OCI-LY1 (cell line): ENCODE data around the gene CPA5.

Experiments used
- H2AFZ ChIP-seq: fragments of 200-600 bp; sonication (generic), shearing (Covaris generic); 2 replicates; pipeline ENCODE4 v1.6.0; 2014; ENCODE audit warnings: antibody characterized with exemption, mild to moderate bottlenecking, low read length
- H3F3A ChIP-seq: fragments of 200-600 bp; sonication (generic), shearing (Covaris generic); 2 replicates; pipeline ENCODE4 v1.6.0; 2014; ENCODE audit warnings: mild to moderate bottlenecking, antibody characterized with exemption, low read length, moderate library complexity; ENCODE audit not compliant: insufficient read depth
- H3K27ac ChIP-seq: fragments of 200-600 bp; sonication (generic); 2 replicates; pipeline ENCODE4 v1.5.1; 2014; ENCODE audit warnings: low read length, mixed run types, mild to moderate bottlenecking, low read depth; ENCODE audit not compliant: poor library complexity, severe bottlenecking
- H3K27me3 ChIP-seq: fragments of 200-600 bp; sonication (generic); 2 replicates; pipeline ENCODE4 v1.6.0; 2014; ENCODE audit warnings: antibody characterized with exemption, mild to moderate bottlenecking, low read length, moderate library complexity; ENCODE audit not compliant: insufficient read depth
- H3K36me3 ChIP-seq: fragments of 200-600 bp; sonication (generic); 2 replicates; pipeline ENCODE4 v1.6.1; 2014; ENCODE audit warnings: mild to moderate bottlenecking, antibody characterized with exemption, low read length, moderate library complexity, mixed read lengths; ENCODE audit not compliant: insufficient read depth
- H3K4me1 ChIP-seq: fragments of 200-600 bp; sonication (generic); 2 replicates; pipeline ENCODE4 v1.5.1; 2014; ENCODE audit warnings: mild to moderate bottlenecking, low read length, moderate library complexity; ENCODE audit not compliant: insufficient read depth, severe bottlenecking
- H3K4me2 ChIP-seq: fragments of 200-600 bp; sonication (generic), shearing (Covaris generic); 2 replicates; pipeline ENCODE4 v1.6.1; 2014; ENCODE audit warnings: low read length
- H3K4me3 ChIP-seq: fragments of 200-600 bp; sonication (generic); 2 replicates; pipeline ENCODE4 v1.5.1; 2014; ENCODE audit warnings: low read length, low read depth, mild to moderate bottlenecking, mixed read lengths; ENCODE audit not compliant: poor library complexity, severe bottlenecking
- H3K79me2 ChIP-seq: fragments of 200-600 bp; shearing (Covaris generic); 2 replicates; pipeline ENCODE4 v1.6.1; 2016; ENCODE audit warnings: mixed run types, low read length, mixed read lengths; ENCODE audit not compliant: insufficient read depth
- H3K9ac ChIP-seq: fragments of 200-600 bp; sonication (generic), shearing (Covaris generic); 2 replicates; pipeline ENCODE4 v1.6.1; 2014; ENCODE audit warnings: mild to moderate bottlenecking, low read length, mixed read lengths
- H3K9me2 ChIP-seq: fragments of 200-600 bp; sonication (generic), shearing (Covaris generic); 2 replicates; pipeline ENCODE4 v1.6.1; 2014; ENCODE audit warnings: low read depth, mild to moderate bottlenecking, low read length, mixed read lengths
- H3K9me3 ChIP-seq: fragments of 200-600 bp; shearing (Covaris generic); 2 replicates; pipeline ENCODE4 v1.6.1; 2014; ENCODE audit warnings: low read length, mixed read lengths
- H4K20me1 ChIP-seq: fragments of 200-600 bp; sonication (generic), shearing (Covaris generic); 2 replicates; pipeline ENCODE4 v1.6.0; 2016; ENCODE audit warnings: mild to moderate bottlenecking, low read length; ENCODE audit not compliant: insufficient read depth
- CTCF ChIP-seq: fragments of 200-600 bp; sonication (generic), shearing (Covaris generic); IDR thresholded peaks from 2 replicates; pipeline ENCODE4 v1.5.1; 2017; ENCODE audit warnings: mild to moderate bottlenecking, antibody characterized with exemption, low read length, moderate library complexity, mixed read lengths
- EZH2 ChIP-seq: fragments of 200-600 bp; sonication (generic), shearing (Covaris generic); IDR thresholded peaks from 2 replicates; pipeline ENCODE4 v1.8.0; 2017; ENCODE audit warnings: borderline replicate concordance, mixed run types, mild to moderate bottlenecking, antibody characterized with exemption, low read length, moderate library complexity, mixed read lengths

The CPA5 gene

GRCh38 chr7:130405003-130405402 is 60.4 kb downstream of the CPA5 start:
- Histone ChIP-seq H3K4me1 (no peaks in the 10 kb centered on the region), H3K9me3 (no peaks in the 10 kb centered on the region), H3F3A (no peaks in the 10 kb centered on the region), H2AFZ (no peak overlapping the region), H3K4me2 (no peak overlapping the region), H3K27me3 (no peaks in the 10 kb centered on the region), H3K79me2 (no peaks in the 10 kb centered on the region), H4K20me1 (no peaks in the 10 kb centered on the region), H3K9me2 (no peaks in the 10 kb centered on the region), H3K36me3 (peaks cover 27% of the 10 kb centered on the region; the same call in 1 of the 2 replicates), H3K9ac (no peak overlapping the region), H3K27ac (no peak overlapping the region), H3K4me3 (no peak overlapping the region)
- no peak for TF ChIP-seq CTCF
- no peak for TF ChIP-seq EZH2

- Histone ChIP-seq H3K4me2 (no peak overlapping the region), H3K9me3 (no peaks in the 10 kb centered on the region), H3K4me3 (no peak overlapping the region), H3K36me3 (peaks cover 9% of the 10 kb centered on the region; the same call in 1 of the 2 replicates), H4K20me1 (no peaks in the 10 kb centered on the region), H2AFZ (no peak overlapping the region), H3F3A (no peaks in the 10 kb centered on the region; the same call in 1 of the 2 replicates), H3K4me1 (no peaks in the 10 kb centered on the region), H3K79me2 (no peaks in the 10 kb centered on the region), H3K27me3 (no peaks in the 10 kb centered on the region), H3K9me2 (no peaks in the 10 kb centered on the region), H3K9ac (no peak overlapping the region), H3K27ac (no peak overlapping the region)
- no peak for TF ChIP-seq EZH2
- no peak for TF ChIP-seq CTCF
Observed at GRCh38 chr7:130409067-130409711, 64.6 kb downstream of the CPA5 start.

- Histone ChIP-seq H3K4me3 (no peak overlapping the region), H3K36me3 (peaks cover 9% of the 10 kb centered on the region; the same call in 1 of the 2 replicates), H2AFZ (no peak overlapping the region), H4K20me1 (no peaks in the 10 kb centered on the region), H3K9me2 (no peaks in the 10 kb centered on the region), H3K27me3 (no peaks in the 10 kb centered on the region), H3K9me3 (no peaks in the 10 kb centered on the region), H3K4me2 (no peak overlapping the region), H3K4me1 (no peaks in the 10 kb centered on the region), H3K79me2 (no peaks in the 10 kb centered on the region), H3K27ac (no peak overlapping the region), H3F3A (no peaks in the 10 kb centered on the region; the same call in 1 of the 2 replicates), H3K9ac (no peak overlapping the region)
- no peak for TF ChIP-seq EZH2
- no peak for TF ChIP-seq CTCF
Observed at GRCh38 chr7:130409712-130410072, 65.1 kb downstream of the CPA5 start.
